H1 (cell line): ENCODE measurements around the gene OXER1. TPM values are rescaled to one million over a fixed set of nuclear protein-coding genes. Genes with fewer than 3 reads are reported as not detected.

Experiments used
- CTCF ChIA-PET: fragments of 300-600 bp; sonication (Branson Sonifier 250); formaldehyde crosslinking; loops from one replicate; lab custom pipeline; 2021; ENCODE audit not compliant: partially characterized antibody; lab: Charles Lee
- POLR2A ChIA-PET: fragments of 300-600 bp; sonication (Branson Sonifier 250); formaldehyde crosslinking; loops from one replicate; lab custom pipeline; 2021; ENCODE audit warnings: inconsistent platforms; ENCODE audit not compliant: partially characterized antibody; lab: Charles Lee
- DNase-seq, 2 experiments: peaks; one replicate each; pipeline versions ENCODE4 v3.0.0 to v3.0.0-alpha.2; 2010 to 2022; ENCODE audit warnings: low spot score in 2 of 2, low read depth in 1 of 2, mixed read lengths in 1 of 2
- FAIRE-seq: peaks from 2 replicates; lab custom pipeline; 2011; peaks lifted over from hg19 to GRCh38; lab: Jason Lieb, UNC
- H2AFZ ChIP-seq: 2 replicates; pipeline ENCODE4 v1.8.1; 2012; ENCODE audit warnings: low read length, inconsistent platforms
- H2AK5ac ChIP-seq: 2 replicates; pipeline ENCODE4 v1.6.1; 2013; ENCODE audit warnings: low read depth, low read length
- H2BK120ac ChIP-seq: replicated peaks from 2 replicates; pipeline ENCODE3; 2013; ENCODE audit warnings: low read depth, low read length, inconsistent platforms
- H2BK12ac ChIP-seq: 2 replicates; pipeline ENCODE4 v1.6.1; 2013; ENCODE audit warnings: low read depth, low read length
- H2BK15ac ChIP-seq: 2 replicates; pipeline ENCODE4 v1.6.1; 2013; ENCODE audit warnings: low read length
- H2BK20ac ChIP-seq: 2 replicates; pipeline ENCODE4 v1.6.1; 2013; ENCODE audit warnings: low read length
- H2BK5ac ChIP-seq: 2 replicates; pipeline ENCODE4 v1.6.1; 2013; ENCODE audit warnings: low read depth, low read length
- H3K14ac ChIP-seq: 2 replicates; pipeline ENCODE4 v1.6.1; 2013; ENCODE audit warnings: inconsistent platforms; ENCODE audit not compliant: insufficient read length
- H3K18ac ChIP-seq: 2 replicates; pipeline ENCODE4 v1.6.1; 2013; ENCODE audit warnings: low read length; ENCODE audit errors: extremely low read depth
- H3K23ac ChIP-seq: 2 replicates; pipeline ENCODE4 v1.6.1; 2013; ENCODE audit warnings: inconsistent platforms; ENCODE audit not compliant: insufficient read length
- H3K23me2 ChIP-seq: 2 replicates; pipeline ENCODE4 v1.6.1; 2013; ENCODE audit warnings: low read depth, low read length
- H3K27ac ChIP-seq: 2 replicates; pipeline ENCODE4 v1.6.1; 2011; ENCODE audit warnings: low read depth, low read length, inconsistent platforms
- H3K27me3 ChIP-seq, 4 experiments: replicated peaks in 1 of 4; 1 replicate in 1 of 4; 2 replicates in 3 of 4; pipeline versions ENCODE4 v1.6.1 to v1.8.1; 2011 to 2013; ENCODE audit warnings: low read length in 3 of 4, mild to moderate bottlenecking in 3 of 4, inconsistent platforms in 2 of 4, mixed read lengths in 2 of 4, moderate library complexity in 1 of 4; ENCODE audit not compliant: control insufficient read depth in 3 of 4, insufficient read depth in 3 of 4; ENCODE audit errors: extremely low read depth in 1 of 4
- H3K36me3 ChIP-seq, 4 experiments: 2 replicates each; pipeline versions ENCODE4 v1.6.1 to v1.8.1; 2011 to 2013; ENCODE audit warnings: mild to moderate bottlenecking in 4 of 4, low read length in 3 of 4, moderate library complexity in 2 of 4, control low read depth in 1 of 4, inconsistent platforms in 1 of 4; ENCODE audit not compliant: insufficient read depth in 4 of 4, control insufficient read depth in 2 of 4
- H3K4ac ChIP-seq: replicated peaks from 2 replicates; pipeline ENCODE3; 2013; ENCODE audit warnings: low read length, low read depth, mixed read lengths, inconsistent platforms; ENCODE audit not compliant: insufficient read length
- H3K4me1 ChIP-seq, 4 experiments: replicated peaks in 1 of 4; 1 replicate in 1 of 4; 2 replicates in 3 of 4; pipeline versions ENCODE4 v1.6.1 to v1.8.1; 2011 to 2013; ENCODE audit warnings: low read length in 3 of 4, inconsistent platforms in 2 of 4, mixed read lengths in 1 of 4; ENCODE audit not compliant: insufficient read depth in 4 of 4, control insufficient read depth in 3 of 4
- H3K4me2 ChIP-seq, 2 experiments: 2 replicates each; pipeline versions ENCODE4 v1.6.1 to v1.8.1; 2011 to 2013; ENCODE audit warnings: low read depth in 2 of 2, low read length in 2 of 2, control low read depth in 1 of 2, inconsistent platforms in 1 of 2, mild to moderate bottlenecking in 1 of 2; ENCODE audit not compliant: insufficient read depth in 1 of 2
- H3K4me3 ChIP-seq, 4 experiments: fragments of 200-600, 300-600 bp in 1 of 4; sonication (generic), shearing (Covaris generic), sonication (Bioruptor Twin) in 1 of 4; 2 replicates each; pipeline versions ENCODE4 v1.5.1 to v1.8.1; 2011 to 2016; ENCODE audit warnings: low read length in 4 of 4, low read depth in 3 of 4, control low read depth in 2 of 4, inconsistent platforms in 2 of 4, mild to moderate bottlenecking in 2 of 4, mixed read lengths in 1 of 4, moderate library complexity in 1 of 4; ENCODE audit not compliant: insufficient read depth in 2 of 4; ENCODE audit errors: extremely low read depth in 1 of 4
- H3K56ac ChIP-seq: replicated peaks from 2 replicates; pipeline ENCODE3; 2013; ENCODE audit warnings: low read depth, mild to moderate bottlenecking, mixed read lengths, low read length, inconsistent platforms; ENCODE audit not compliant: insufficient read length
- H3K79me1 ChIP-seq: 2 replicates; pipeline ENCODE4 v1.6.1; 2013; ENCODE audit warnings: low read depth, low read length, control low read depth
- H3K79me2 ChIP-seq, 2 experiments: 2 replicates each; pipeline versions ENCODE4 v1.6.1 to v1.8.1; 2012 to 2013; ENCODE audit warnings: low read length in 2 of 2, mild to moderate bottlenecking in 2 of 2, inconsistent platforms in 1 of 2; ENCODE audit not compliant: insufficient read depth in 2 of 2, control insufficient read depth in 1 of 2
- H3K9ac ChIP-seq, 4 experiments: replicated peaks in 1 of 4; 1 replicate in 1 of 4; 2 replicates in 3 of 4; pipeline versions ENCODE4 v1.6.1 to v1.8.1; 2011 to 2013; ENCODE audit warnings: low read depth in 3 of 4, low read length in 3 of 4, control low read depth in 2 of 4, mild to moderate bottlenecking in 2 of 4, moderate library complexity in 2 of 4, inconsistent platforms in 1 of 4; ENCODE audit errors: extremely low read depth in 1 of 4
- H3K9me3 ChIP-seq, 2 experiments: 2 replicates each; pipeline versions ENCODE4 v1.6.1 to v1.8.1; 2012 to 2013; ENCODE audit warnings: mild to moderate bottlenecking in 2 of 2, moderate library complexity in 2 of 2, control low read depth in 1 of 2, inconsistent platforms in 1 of 2, low read depth in 1 of 2, low read length in 1 of 2, mixed read lengths in 1 of 2; ENCODE audit not compliant: insufficient read depth in 2 of 2
- H4K20me1 ChIP-seq, 2 experiments: replicated peaks in 1 of 2; 2 replicates each; pipeline versions ENCODE3 to v1.8.1; 2011 to 2013; ENCODE audit warnings: inconsistent platforms in 2 of 2, low read length in 2 of 2, mild to moderate bottlenecking in 1 of 2; ENCODE audit not compliant: insufficient read depth in 2 of 2, control insufficient read depth in 1 of 2
- H4K5ac ChIP-seq: 2 replicates; pipeline ENCODE4 v1.6.1; 2013; ENCODE audit warnings: low read length, low read depth, mixed read lengths, inconsistent platforms; ENCODE audit not compliant: insufficient read length
- H4K8ac ChIP-seq: 2 replicates; pipeline ENCODE4 v1.8.0; 2013; ENCODE audit warnings: mild to moderate bottlenecking, moderate library complexity, low read length, inconsistent platforms; ENCODE audit not compliant: insufficient read depth; ENCODE audit errors: extremely low read depth
- H4K91ac ChIP-seq: replicated peaks from 2 replicates; pipeline ENCODE3; 2013; ENCODE audit warnings: low read length, mixed read lengths, inconsistent platforms; ENCODE audit not compliant: insufficient read length
- CHD1 ChIP-seq: IDR thresholded peaks from 2 replicates; pipeline ENCODE4 v1.6.1; 2012; ENCODE audit warnings: low read depth, low read length, improper control_type of control experiment
- CHD2 ChIP-seq: IDR thresholded peaks from 2 replicates; pipeline ENCODE4 v1.6.1; 2012; ENCODE audit warnings: low read length, improper control_type of control experiment
- HDAC6 ChIP-seq: IDR thresholded peaks from one replicate; pipeline ENCODE4 v1.7.1; 2012; ENCODE audit warnings: low read depth, mild to moderate bottlenecking, inconsistent platforms, low read length, moderate library complexity
- JUN ChIP-seq: IDR thresholded peaks from 2 replicates; pipeline ENCODE4 v1.6.1; 2011; ENCODE audit warnings: low read depth, mild to moderate bottlenecking, improper control_type of control experiment, low read length
- MAFK ChIP-seq: IDR thresholded peaks from 2 replicates; pipeline ENCODE4 v1.6.1; 2012; ENCODE audit warnings: low read depth, mild to moderate bottlenecking, improper control_type of control experiment, low read length
- POLR2AphosphoS5 ChIP-seq: IDR thresholded peaks from 2 replicates; pipeline ENCODE4 v1.6.1; 2011; ENCODE audit warnings: low read depth, low read length
- RBBP5 ChIP-seq: IDR thresholded peaks from 2 replicates; pipeline ENCODE4 v1.7.1; 2012; ENCODE audit warnings: low read depth, mild to moderate bottlenecking, inconsistent platforms, low read length, moderate library complexity, borderline replicate concordance
- RNF2 ChIP-seq: fragments of 200-900, 300-1000 bp; sonication (generic); IDR thresholded peaks from 2 replicates; pipeline ENCODE4 v1.7.1; 2016; ENCODE audit warnings: borderline replicate concordance, low read depth, mild to moderate bottlenecking, antibody characterized with exemption, low read length; ENCODE audit not compliant: poor library complexity, severe bottlenecking; ENCODE audit errors: missing control alignments
- SIRT6 ChIP-seq: IDR thresholded peaks from one replicate; pipeline ENCODE4 v1.7.1; 2012; ENCODE audit warnings: low read length, inconsistent platforms
- TAF7 ChIP-seq: optimal IDR thresholded peaks from 2 replicates; pipeline ENCODE3; 2011; ENCODE audit warnings: low read depth, mild to moderate bottlenecking, inconsistent platforms, low read length, moderate library complexity, borderline replicate concordance
- ZNF274 ChIP-seq: IDR thresholded peaks from 2 replicates; pipeline ENCODE4 v1.7.0; 2012; ENCODE audit warnings: low read length, borderline replicate concordance; ENCODE audit errors: extremely low read depth
- polyA plus RNA-seq, 7 experiments: library from polyadenylated mRNA; depleted of rRNA in 3 of 7; stranded (reverse) in 5 of 7; unstranded in 2 of 7; fragments of >200 nt in 5 of 7; fragments of 200-250 nt in 2 of 7; gene quantifications; 1 replicate in 5 of 7; 2 replicates in 1 of 7; 4 replicates in 1 of 7; pipeline versions ENCODE4 v1.2.1 to v1.2.3, GENCODE V29; 2011 to 2013; ENCODE audit warnings: missing spikeins in 2 of 7, mixed read lengths in 2 of 7
- total RNA-seq: library from RNA; stranded (reverse); fragmentation: NEBNext Ultra II Directional; extraction: Animal tissue kit (Norgen Biotek cat#: 25700); gene quantifications from 2 replicates; pipeline ENCODE4 v1.2.1, GENCODE V29; 2021
- TF ChIP-seq, protein P1 (sequence below): IDR thresholded peaks from 2 replicates; pipeline ENCODE4 v1.6.1; 2011; ENCODE audit warnings: low read length, improper control_type of control experiment

Gene OXER1
- total and polyA plus RNA-seq, 2 of the 8 experiments (the other 6 are each of a cell fraction or from before 2014, with no cell fraction given) = 1.2 to 2.9 TPM

DNA sequence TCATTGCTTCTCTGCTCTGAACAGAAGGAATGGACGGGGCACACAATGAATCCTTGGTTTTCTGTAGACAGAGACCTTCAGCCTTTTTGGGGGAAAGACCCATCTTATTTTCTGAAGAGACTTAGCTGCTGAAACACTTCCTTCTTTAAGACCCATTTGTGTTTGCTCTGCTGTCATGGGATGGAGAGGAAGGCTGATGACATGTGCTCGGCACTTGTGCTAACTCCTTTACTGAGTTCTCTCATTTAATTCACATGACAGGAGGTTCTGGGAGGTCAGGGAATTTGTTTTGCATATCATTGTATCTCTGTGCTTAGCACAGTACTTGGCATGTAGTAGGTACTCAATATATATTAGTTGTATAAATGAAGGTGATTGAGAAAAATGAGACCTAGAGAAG is 39.0 kb downstream of the OXER1 start (continued):
- no peak for TF ChIP-seq SIRT6
- no peak for TF ChIP-seq CHD2
- TF ChIP-seq, all 59 proteins: peak for 0

DNA sequence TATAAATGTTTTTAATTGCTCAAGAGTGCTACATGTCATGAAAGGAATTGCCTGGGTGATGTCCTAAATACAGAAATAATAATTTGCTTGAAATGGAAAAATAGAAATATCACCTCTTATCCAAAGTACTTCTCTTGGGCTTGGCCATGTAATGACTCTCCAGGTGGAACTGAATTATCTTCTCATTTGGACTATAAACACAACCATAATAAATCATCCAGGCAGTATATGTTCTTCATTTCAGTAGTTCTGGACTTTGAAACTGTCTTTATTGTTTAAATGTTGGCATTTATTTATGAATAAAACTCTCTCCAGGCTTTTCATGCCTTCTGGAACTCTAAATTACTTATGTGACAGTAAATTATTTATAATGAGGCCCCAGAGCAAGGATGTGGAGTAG is 40.5 kb downstream of the OXER1 start:
- DNase-seq (no peak), FAIRE-seq (no peak)
- Histone ChIP-seq H3K4me3 (no peak overlapping the region), H2BK12ac (no peak overlapping the region), H3K27ac (no peak overlapping the region), H3K9me3 (no peaks in the 10 kb centered on the region), H4K91ac (no peak overlapping the region), H2BK15ac (no peak overlapping the region), H3K23ac (no peak overlapping the region), H2BK20ac (no peak overlapping the region), H3K23me2 (no peaks in the 10 kb centered on the region), H3K14ac (no peak overlapping the region), H3K4me2 (no peak overlapping the region), H3K18ac (no peak overlapping the region), H3K4me1 (peaks cover 0 to 10% (median 0%) of the 10 kb centered on the region in 4 experiments; a peak in 2 of 7 replicates), H3K4ac (no peak overlapping the region), H2AFZ (no peak overlapping the region), H4K20me1 (no peaks in the 10 kb centered on the region), H3K79me1 (no peaks in the 10 kb centered on the region), H4K8ac (no peak overlapping the region), H4K5ac (no peak overlapping the region), H3K36me3 (no peaks in the 10 kb centered on the region; a peak in 2 of 8 replicates), H3K27me3 (no peaks in the 10 kb centered on the region), H2AK5ac (no peak overlapping the region), H3K9ac (no peak overlapping the region), H3K56ac (no peak overlapping the region), H3K79me2 (no peaks in the 10 kb centered on the region), H2BK120ac (no peak overlapping the region), H2BK5ac (no peak overlapping the region)
- ChIA-PET POLR2A (no interaction called here), CTCF (no interaction called here)
- TF ChIP-seq HDAC6 = no peak
- no peak for TF ChIP-seq MAFK
- no peak for TF ChIP-seq POLR2AphosphoS5
- TF ChIP-seq CHD1 = no peak
- TF ChIP-seq, protein P1, sequence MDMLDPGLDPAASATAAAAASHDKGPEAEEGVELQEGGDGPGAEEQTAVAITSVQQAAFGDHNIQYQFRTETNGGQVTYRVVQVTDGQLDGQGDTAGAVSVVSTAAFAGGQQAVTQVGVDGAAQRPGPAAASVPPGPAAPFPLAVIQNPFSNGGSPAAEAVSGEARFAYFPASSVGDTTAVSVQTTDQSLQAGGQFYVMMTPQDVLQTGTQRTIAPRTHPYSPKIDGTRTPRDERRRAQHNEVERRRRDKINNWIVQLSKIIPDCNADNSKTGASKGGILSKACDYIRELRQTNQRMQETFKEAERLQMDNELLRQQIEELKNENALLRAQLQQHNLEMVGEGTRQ = no peak
- no peak for TF ChIP-seq TAF7
- no peak for TF ChIP-seq RNF2
- no peak for TF ChIP-seq JUN
- no peak for TF ChIP-seq ZNF274
- TF ChIP-seq RBBP5 = no peak
